Measurements from ENCODE around the gene EFNA5. TPM values are rescaled to one million over a fixed set of nuclear protein-coding genes. Genes with fewer than 3 reads are reported as not detected.

EFNA5 gene
- total and polyA plus RNA-seq, 10 of the 15 experiments (the other 5 are each of a cell fraction or from before 2014, with no cell fraction given), result 0.19 to 12.6 (median 3.9) TPM

- TF ChIP-seq BACH1 (IDR thresholded peaks at IDR 0.05; ENCODE audit: borderline replicate concordance) (no peak), HDAC6 (IDR thresholded peaks at IDR 0.05; ENCODE audit: unreplicated experiment) (peak; percentile 86), TBL1XR1 (IDR thresholded peaks at IDR 0.05; ENCODE audit: low read depth, low read length) (no peak), MYC (IDR thresholded peaks at IDR 0.05; ENCODE audit: insufficient read depth, insufficient read length, insufficient replicate concordance, low read length, severe bottlenecking) (no peak), LARP7 (IDR thresholded peaks at IDR 0.05) (peak; percentile 54; the same call in 1 of the 2 replicates), NKRF (conservative IDR thresholded peaks at IDR 0.05) (peak; percentile 55), NFYB (IDR thresholded peaks at IDR 0.05; ENCODE audit: insufficient read depth, low read depth, low read length) (no peak)
These were observed 428 bp downstream of the EFNA5 start (continued) for GRCh38 chr5:107670087-107670931.
